ENCODE measurements around the gene PER3.

PER3 gene

DNA sequence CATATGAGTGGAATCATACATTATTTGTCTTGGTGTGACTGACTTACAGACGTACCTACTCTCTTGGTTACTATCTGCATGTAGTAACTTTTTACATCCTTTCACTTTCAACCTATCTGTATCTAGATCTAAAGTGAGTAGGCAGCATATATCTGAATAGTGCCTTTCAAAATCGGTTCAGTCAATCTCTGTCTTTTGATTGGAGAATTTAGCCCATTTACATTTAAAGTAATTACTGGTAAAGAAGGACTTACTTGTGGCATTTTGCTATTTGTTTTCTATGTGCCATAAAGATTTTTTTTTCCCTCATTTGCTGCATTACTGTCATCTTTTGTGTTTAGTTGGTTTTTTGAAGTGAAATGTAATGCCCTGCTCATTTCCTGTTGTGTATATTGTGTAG lies 54.6 kb downstream of the PER3 start:
- H3K9ac ChIP-seq (ENCODE audit: low read depth, low read length) = no peak overlapping the region
- H3K4me1 ChIP-seq (ENCODE audit: insufficient read depth, low read length) = no peaks in the 10 kb centered on the region
- H3K27me3 ChIP-seq (ENCODE audit: insufficient read depth, low read length, poor library complexity) = no peaks in the 10 kb centered on the region
- DNase-seq (no peak), ATAC-seq (ENCODE audit: insufficient read depth, low read depth) (no peak)
- no peak overlapping the region for H3K27ac ChIP-seq (ENCODE audit: low read length)
- no peak overlapping the region for H3K4me3 ChIP-seq (ENCODE audit: low read depth in 1 of 2, low read length in 2 of 2)
- no peaks in the 10 kb centered on the region for H3K36me3 ChIP-seq (ENCODE audit: insufficient read depth, low read length)
- no peaks in the 10 kb centered on the region for H3K79me2 ChIP-seq (ENCODE audit: insufficient read depth, low read length)
- peaks cover 12% of the 10 kb centered on the region for H3K9me3 ChIP-seq (ENCODE audit: insufficient read depth, low read length, severe bottlenecking)
- TF ChIP-seq EZH2 (IDR thresholded peaks at IDR 0.05; ENCODE audit: borderline replicate concordance, low read depth, low read length, severe bottlenecking) (no peak), CTCF (IDR thresholded peaks at IDR 0.05; ENCODE audit: borderline replicate concordance, extremely low read depth, low read length, poor library complexity, severe bottlenecking) (no peak)
- no peaks in the 10 kb centered on the region for H4K20me1 ChIP-seq (ENCODE audit: insufficient read depth, low read length)
- H2AFZ ChIP-seq (ENCODE audit: low read depth, low read length) = no peak overlapping the region
- H3K4me2 ChIP-seq (ENCODE audit: insufficient read depth, low read length) = no peak overlapping the region

GRCh38 chr1:7839526-7839925 lies 55.4 kb downstream of the PER3 start:
- peaks cover 12% of the 10 kb centered on the region for H3K9me3 ChIP-seq (ENCODE audit: insufficient read depth, low read length, severe bottlenecking)
- DNase-seq (no peak), ATAC-seq (ENCODE audit: insufficient read depth, low read depth) (no peak)
- H3K27ac ChIP-seq (ENCODE audit: low read length) = no peak overlapping the region
- H3K4me3 ChIP-seq (ENCODE audit: low read depth in 1 of 2, low read length in 2 of 2) = no peak overlapping the region
- no peak overlapping the region for H3K4me2 ChIP-seq (ENCODE audit: insufficient read depth, low read length)
- TF ChIP-seq EZH2 (IDR thresholded peaks at IDR 0.05; ENCODE audit: borderline replicate concordance, low read depth, low read length, severe bottlenecking) (no peak), CTCF (IDR thresholded peaks at IDR 0.05; ENCODE audit: borderline replicate concordance, extremely low read depth, low read length, poor library complexity, severe bottlenecking) (no peak)
- no peaks in the 10 kb centered on the region for H3K36me3 ChIP-seq (ENCODE audit: insufficient read depth, low read length)
- H2AFZ ChIP-seq (ENCODE audit: low read depth, low read length) = no peak overlapping the region
- no peaks in the 10 kb centered on the region for H4K20me1 ChIP-seq (ENCODE audit: insufficient read depth, low read length)
- H3K4me1 ChIP-seq (ENCODE audit: insufficient read depth, low read length) = no peaks in the 10 kb centered on the region
- no peaks in the 10 kb centered on the region for H3K79me2 ChIP-seq (ENCODE audit: insufficient read depth, low read length)
- H3K27me3 ChIP-seq (ENCODE audit: insufficient read depth, low read length, poor library complexity) = no peaks in the 10 kb centered on the region
- H3K9ac ChIP-seq (ENCODE audit: low read depth, low read length) = no peak overlapping the region

GRCh38 chr1:7842517-7842916 lies 58.4 kb downstream of the PER3 start:
- H3K79me2 ChIP-seq (ENCODE audit: insufficient read depth, low read length) = no peaks in the 10 kb centered on the region
- H4K20me1 ChIP-seq (ENCODE audit: insufficient read depth, low read length) = no peaks in the 10 kb centered on the region
- H3K27ac ChIP-seq (ENCODE audit: low read length) = no peak overlapping the region
- ATAC-seq (ENCODE audit: insufficient read depth, low read depth) (no peak), DNase-seq (no peak)
- H2AFZ ChIP-seq (ENCODE audit: low read depth, low read length) = no peak overlapping the region
- H3K4me1 ChIP-seq (ENCODE audit: insufficient read depth, low read length) = no peaks in the 10 kb centered on the region
- no peak overlapping the region for H3K4me3 ChIP-seq (ENCODE audit: low read depth in 1 of 2, low read length in 2 of 2)
- no peaks in the 10 kb centered on the region for H3K27me3 ChIP-seq (ENCODE audit: insufficient read depth, low read length, poor library complexity)
- no peak overlapping the region for H3K4me2 ChIP-seq (ENCODE audit: insufficient read depth, low read length)
- no peak overlapping the region for H3K9ac ChIP-seq (ENCODE audit: low read depth, low read length)
- no peak for TF ChIP-seq CTCF (IDR thresholded peaks at IDR 0.05; ENCODE audit: borderline replicate concordance, extremely low read depth, low read length, poor library complexity, severe bottlenecking)
- no peak for TF ChIP-seq EZH2 (IDR thresholded peaks at IDR 0.05; ENCODE audit: borderline replicate concordance, low read depth, low read length, severe bottlenecking)
- H3K9me3 ChIP-seq (ENCODE audit: insufficient read depth, low read length, severe bottlenecking) = peaks cover 12% of the 10 kb centered on the region
- no peaks in the 10 kb centered on the region for H3K36me3 ChIP-seq (ENCODE audit: insufficient read depth, low read length)

GRCh38 chr1:7845761-7846160 lies 61.7 kb downstream of the PER3 start:
- no peaks in the 10 kb centered on the region for H3K27me3 ChIP-seq (ENCODE audit: insufficient read depth, low read length, poor library complexity)
- DNase-seq (no peak), ATAC-seq (ENCODE audit: insufficient read depth, low read depth) (no peak)
- no peak overlapping the region for H3K4me3 ChIP-seq (ENCODE audit: low read depth in 1 of 2, low read length in 2 of 2)
- no peak overlapping the region for H2AFZ ChIP-seq (ENCODE audit: low read depth, low read length)
- H4K20me1 ChIP-seq (ENCODE audit: insufficient read depth, low read length) = no peaks in the 10 kb centered on the region
- H3K27ac ChIP-seq (ENCODE audit: low read length) = no peak overlapping the region
- H3K9me3 ChIP-seq (ENCODE audit: insufficient read depth, low read length, severe bottlenecking) = no peaks in the 10 kb centered on the region
- no peak overlapping the region for H3K4me2 ChIP-seq (ENCODE audit: insufficient read depth, low read length)
- H3K36me3 ChIP-seq (ENCODE audit: insufficient read depth, low read length) = no peaks in the 10 kb centered on the region
- no peak for TF ChIP-seq CTCF (IDR thresholded peaks at IDR 0.05; ENCODE audit: borderline replicate concordance, extremely low read depth, low read length, poor library complexity, severe bottlenecking)
- no peak for TF ChIP-seq EZH2 (IDR thresholded peaks at IDR 0.05; ENCODE audit: borderline replicate concordance, low read depth, low read length, severe bottlenecking)
- no peaks in the 10 kb centered on the region for H3K79me2 ChIP-seq (ENCODE audit: insufficient read depth, low read length)
- no peaks in the 10 kb centered on the region for H3K4me1 ChIP-seq (ENCODE audit: insufficient read depth, low read length)
- no peak overlapping the region for H3K9ac ChIP-seq (ENCODE audit: low read depth, low read length)
